Right atrium auricular region (tissue), 2 donors: ENCODE data around the gene MRPL2. TPM values are rescaled to one million over a fixed set of nuclear protein-coding genes. Genes with fewer than 3 reads are reported as not detected.

Source experiments
- DNase-seq: peaks from one replicate; pipeline ENCODE4 v3.0.0-alpha.2; 2019; ENCODE audit warnings: low spot score
- H3K27ac ChIP-seq, 2 donors: fragments of 200-600 bp; sonication (generic); 1 replicate in 1 of 2; 2 replicates in 1 of 2; pipeline ENCODE4 v1.5.1; 2016 to 2019
- H3K27me3 ChIP-seq, 2 donors: fragments of 200-600 bp; sonication (generic); one replicate each; pipeline versions ENCODE4 v1.5.1 to v1.6.0; 2017 to 2019
- H3K36me3 ChIP-seq: fragments of 200-600 bp; sonication (generic); one replicate; pipeline ENCODE4 v1.5.1; 2016
- H3K4me1 ChIP-seq, 2 donors: fragments of 200-600 bp; sonication (generic); one replicate each; pipeline versions ENCODE4 v1.5.1 to v1.6.0; 2017 to 2019
- H3K4me3 ChIP-seq, 2 donors: fragments of 200-600 bp; sonication (generic); 1 replicate in 1 of 2; 2 replicates in 1 of 2; pipeline ENCODE4 v1.5.1; 2017 to 2019; ENCODE audit warnings: mild to moderate bottlenecking in 1 of 2, moderate library complexity in 1 of 2
- H3K9me3 ChIP-seq, 2 donors: fragments of 200-600 bp; sonication (generic); one replicate each; pipeline ENCODE4 v1.5.1; 2019
- total RNA-seq, 2 donors: library from RNA; depleted of rRNA; stranded (reverse); fragments of >200 nt; gene quantifications; one replicate each; pipeline ENCODE4 v1.1.0, GENCODE V29; 2016
- TF ChIP-seq, protein P1 (sequence below), 2 donors: fragments of 200-600 bp; sonication (generic); IDR thresholded peaks; one replicate each; pipeline ENCODE4 v1.5.1; 2019; ENCODE audit warnings: antibody characterized with exemption in 2 of 2

The MRPL2 gene
- total RNA-seq, 2 donors from 2014 or later: 37.0 to 41.0 TPM

DNA sequence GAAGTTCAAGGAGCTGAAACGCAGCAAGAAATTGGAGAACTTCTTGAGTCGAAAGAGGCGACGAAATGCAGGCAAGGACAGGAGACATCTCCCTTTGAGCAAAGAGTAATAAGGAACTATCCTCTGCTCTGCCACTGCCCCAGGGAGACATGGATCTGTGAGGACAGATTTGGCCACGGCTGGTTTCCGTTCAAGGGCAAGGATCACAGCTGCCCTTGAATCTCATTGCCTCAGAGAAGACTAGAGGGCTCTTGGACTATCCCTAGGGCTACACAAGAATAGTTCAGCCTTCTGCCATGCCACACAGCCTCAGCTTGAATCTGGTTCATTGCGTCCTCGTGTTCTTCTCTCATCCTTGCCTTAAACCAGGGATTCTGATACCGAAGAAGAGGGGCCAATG is 30.1 kb downstream of the MRPL2 start:
- peaks cover 70% of the 10 kb centered on the region for H3K36me3 ChIP-seq
- H3K27ac ChIP-seq: no peak overlapping the region
- TF ChIP-seq, protein P1, sequence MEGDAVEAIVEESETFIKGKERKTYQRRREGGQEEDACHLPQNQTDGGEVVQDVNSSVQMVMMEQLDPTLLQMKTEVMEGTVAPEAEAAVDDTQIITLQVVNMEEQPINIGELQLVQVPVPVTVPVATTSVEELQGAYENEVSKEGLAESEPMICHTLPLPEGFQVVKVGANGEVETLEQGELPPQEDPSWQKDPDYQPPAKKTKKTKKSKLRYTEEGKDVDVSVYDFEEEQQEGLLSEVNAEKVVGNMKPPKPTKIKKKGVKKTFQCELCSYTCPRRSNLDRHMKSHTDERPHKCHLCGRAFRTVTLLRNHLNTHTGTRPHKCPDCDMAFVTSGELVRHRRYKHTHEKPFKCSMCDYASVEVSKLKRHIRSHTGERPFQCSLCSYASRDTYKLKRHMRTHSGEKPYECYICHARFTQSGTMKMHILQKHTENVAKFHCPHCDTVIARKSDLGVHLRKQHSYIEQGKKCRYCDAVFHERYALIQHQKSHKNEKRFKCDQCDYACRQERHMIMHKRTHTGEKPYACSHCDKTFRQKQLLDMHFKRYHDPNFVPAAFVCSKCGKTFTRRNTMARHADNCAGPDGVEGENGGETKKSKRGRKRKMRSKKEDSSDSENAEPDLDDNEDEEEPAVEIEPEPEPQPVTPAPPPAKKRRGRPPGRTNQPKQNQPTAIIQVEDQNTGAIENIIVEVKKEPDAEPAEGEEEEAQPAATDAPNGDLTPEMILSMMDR (IDR thresholded peaks at IDR 0.05): no peak
- no peaks in the 10 kb centered on the region for H3K9me3 ChIP-seq
- DNase-seq: no peak
- H3K4me1 ChIP-seq: peaks cover 0 to 2% of the 10 kb centered on the region in 2 donors
- H3K27me3 ChIP-seq: no peaks in the 10 kb centered on the region
- H3K4me3 ChIP-seq: no peak overlapping the region

DNA sequence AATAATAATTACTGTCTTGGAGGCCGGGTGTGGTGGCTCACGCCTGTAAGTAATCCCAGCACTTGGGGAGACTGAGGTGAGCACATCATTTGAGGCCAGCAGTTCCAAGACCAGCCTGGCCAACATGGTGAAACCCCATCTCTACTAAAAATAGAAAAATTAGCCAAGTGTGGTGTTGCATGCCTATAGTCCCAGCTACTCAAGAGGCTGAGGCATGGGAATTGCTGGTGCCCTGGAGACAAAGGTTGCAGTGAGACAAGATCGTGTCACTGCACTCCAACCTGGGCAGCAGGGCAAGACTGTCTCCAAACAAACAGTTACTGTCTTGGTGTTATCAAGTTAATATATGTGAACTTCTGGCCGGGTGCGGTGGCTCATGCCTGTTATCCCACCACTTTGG is 32.9 kb downstream of the MRPL2 start:
- H3K36me3 ChIP-seq: peaks cover 58% of the 10 kb centered on the region
- H3K27me3 ChIP-seq: no peaks in the 10 kb centered on the region
- H3K27ac ChIP-seq: no peak overlapping the region
- no peaks in the 10 kb centered on the region for H3K9me3 ChIP-seq
- DNase-seq: no peak
- H3K4me3 ChIP-seq: no peak overlapping the region
- H3K4me1 ChIP-seq: peaks cover 0 to 21% of the 10 kb centered on the region in 2 donors
- TF ChIP-seq, protein P1 (IDR thresholded peaks at IDR 0.05): no peak

DNA sequence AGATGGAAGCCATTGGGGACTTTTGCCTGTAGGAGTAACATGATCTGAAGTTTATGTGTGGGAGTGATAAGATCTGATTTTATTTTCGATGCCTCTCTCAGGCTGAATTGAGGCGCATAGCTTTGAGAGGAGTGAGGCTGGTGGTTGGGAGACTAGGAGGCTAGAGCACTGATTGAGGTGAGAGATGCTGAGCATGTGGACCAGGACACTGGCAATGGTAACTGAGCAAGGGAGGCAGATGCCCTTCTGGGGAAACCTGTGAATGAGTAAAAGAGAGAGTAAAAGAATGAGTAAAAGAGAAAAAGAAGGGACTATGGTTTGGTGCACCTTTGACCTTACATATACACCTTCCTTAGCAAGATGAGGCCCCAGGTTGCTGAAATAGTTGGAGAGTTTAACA is 34.8 kb downstream of the MRPL2 start:
- Histone ChIP-seq H3K4me3 (no peak overlapping the region), H3K9me3 (no peaks in the 10 kb centered on the region), H3K27me3 (no peaks in the 10 kb centered on the region), H3K4me1 (peaks cover 0 to 33% of the 10 kb centered on the region in 2 donors), H3K36me3 (peaks cover 61% of the 10 kb centered on the region), H3K27ac (no peak overlapping the region)
- DNase-seq: no peak
- TF ChIP-seq, protein P1 (IDR thresholded peaks at IDR 0.05): no peak

DNA sequence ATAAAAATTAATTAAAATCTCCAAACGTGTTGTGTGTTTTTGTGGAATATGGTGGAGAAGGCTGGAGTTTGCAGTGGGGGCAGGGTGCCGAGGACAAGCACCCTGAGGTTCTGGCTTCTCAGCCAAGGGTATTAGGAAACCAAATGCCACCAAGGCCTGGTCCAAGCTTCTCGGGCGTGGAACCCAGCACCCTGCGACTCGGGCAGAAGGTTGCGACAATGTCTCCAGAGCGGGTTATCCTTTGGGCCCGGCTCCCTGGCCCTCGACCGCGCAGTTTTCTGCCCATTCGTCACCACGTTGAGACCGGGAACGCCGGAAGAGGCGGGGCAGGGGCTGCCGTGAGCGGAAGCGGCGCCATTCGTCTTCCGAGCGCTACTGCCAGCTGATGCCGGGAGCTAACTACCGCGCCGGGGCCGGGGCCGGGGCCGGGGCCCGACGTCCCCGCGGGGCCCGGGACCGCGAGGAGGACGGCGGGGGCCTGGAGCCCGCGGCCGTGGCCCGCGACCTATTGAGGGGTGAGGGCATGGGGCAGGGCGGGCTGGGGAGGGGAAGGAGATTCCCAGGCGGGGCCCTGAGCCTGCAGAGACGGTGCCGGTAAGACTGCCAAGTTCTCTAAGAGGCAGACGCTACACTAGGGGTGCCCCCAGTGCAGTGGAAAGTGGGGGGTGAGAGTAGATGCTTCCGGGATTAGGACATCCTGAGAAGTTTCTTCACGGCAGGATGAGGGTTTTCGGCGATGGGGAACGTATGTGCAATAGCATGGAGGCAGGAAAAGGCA is 37.8 kb downstream of the MRPL2 start, which contains the start of gene RRP36:
TSS of gene RRP36 (plus strand) at position 354 of the 778 bp plus-strand sequence. CDS start at position 386, 32 bp downstream.
- no peaks in the 10 kb centered on the region for H3K27me3 ChIP-seq
- peaks cover 0 to 52% of the 10 kb centered on the region in 2 donors for H3K4me1 ChIP-seq
- peak within 1 kb of the TSS; percentile 78 to 93 for H3K27ac ChIP-seq
- peak within 1 kb of the TSS; percentile 81 to 84 for H3K4me3 ChIP-seq
- DNase-seq: peak; percentile 83
- H3K9me3 ChIP-seq: no peaks in the 10 kb centered on the region
- TF ChIP-seq, protein P1 (IDR thresholded peaks at IDR 0.05): no peak
- H3K36me3 ChIP-seq: peaks cover 55% of the 10 kb centered on the region

DNA sequence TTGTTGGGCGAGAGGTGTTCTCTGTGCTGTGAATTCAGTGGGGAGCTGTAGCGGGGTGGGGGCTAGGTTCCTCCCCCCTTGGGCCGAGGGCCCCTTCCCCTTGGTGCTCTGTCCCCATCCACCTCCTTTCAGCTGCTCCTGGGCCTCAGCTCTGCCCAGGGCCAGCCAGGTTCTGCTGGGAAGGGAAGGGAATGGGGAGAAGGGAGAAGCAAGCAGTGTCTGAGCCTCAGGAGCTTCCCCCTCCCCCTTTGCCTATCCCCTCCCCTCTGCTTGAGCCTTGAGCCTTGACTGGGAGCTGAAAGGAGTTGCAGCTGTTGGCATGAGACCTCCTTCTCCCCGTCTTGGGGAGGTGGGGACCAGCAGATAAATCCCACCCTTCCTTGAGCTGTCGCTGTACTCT is 38.4 kb downstream of the MRPL2 start:
- Histone ChIP-seq H3K4me1 (peaks cover 0 to 58% of the 10 kb centered on the region in 2 donors), H3K4me3 (peak overlapping the region; percentile 81 to 84), H3K27ac (peak overlapping the region; percentile 78 to 93), H3K9me3 (no peaks in the 10 kb centered on the region), H3K27me3 (no peaks in the 10 kb centered on the region), H3K36me3 (peaks cover 49% of the 10 kb centered on the region)
- TF ChIP-seq, protein P1 (IDR thresholded peaks at IDR 0.05): no peak
- DNase-seq: no peak
